B cell (primary cell): Measurements from ENCODE around the gene ZNF630.
"Not testable (repeated sequence)": the region's sequence is repeated elsewhere in the genome, so short reads cannot be mapped to it uniquely, and the experiment has no call there.

Experiments used
- CTCF ChIP-seq: fragments of 200-600 bp; IDR thresholded peaks from one replicate; pipeline ENCODE4 v1.8.0; 2022; ENCODE audit warnings: antibody characterized with exemption, mild to moderate bottlenecking
- EZH2 ChIP-seq: IDR thresholded peaks from 2 replicates; pipeline ENCODE4 v1.6.1; 2012; ENCODE audit warnings: borderline replicate concordance, low read depth, mild to moderate bottlenecking, moderate library complexity, low read length; ENCODE audit not compliant: insufficient read depth, poor library complexity, severe bottlenecking

GRCh38 chrX:48030641-48031173 lies 40.7 kb downstream of the ZNF630 start:
- TF ChIP-seq CTCF, EZH2: not testable (repeated sequence)
